HUES48 (cell line): Measurements from ENCODE around the gene LIMS3.
"Not testable (repeated sequence)": the region's sequence is repeated elsewhere in the genome, so short reads cannot be mapped to it uniquely, and the experiment has no call there.

Experiments
- H3K27ac ChIP-seq: one replicate; pipeline ENCODE4 v1.7.0; 2013; ENCODE audit warnings: low read depth, low read length, inconsistent platforms
- H3K27me3 ChIP-seq: 2 replicates; pipeline ENCODE4 v1.6.1; 2013; ENCODE audit warnings: mild to moderate bottlenecking, low read length; ENCODE audit not compliant: control insufficient read depth, insufficient read depth
- H3K36me3 ChIP-seq: 2 replicates; pipeline ENCODE4 v1.6.1; 2013; ENCODE audit warnings: low read length; ENCODE audit not compliant: control insufficient read depth, insufficient read depth
- H3K4me1 ChIP-seq: 2 replicates; pipeline ENCODE4 v1.6.1; 2013; ENCODE audit warnings: mild to moderate bottlenecking, low read length; ENCODE audit not compliant: control insufficient read depth, insufficient read depth
- H3K4me3 ChIP-seq: 2 replicates; pipeline ENCODE4 v1.5.1; 2013; ENCODE audit warnings: mild to moderate bottlenecking, low read depth, low read length
- H3K9ac ChIP-seq: 2 replicates; pipeline ENCODE4 v1.6.1; 2013; ENCODE audit warnings: mild to moderate bottlenecking, low read depth, low read length, moderate library complexity
- H3K9me3 ChIP-seq: 2 replicates; pipeline ENCODE4 v1.6.1; 2013; ENCODE audit warnings: low read length; ENCODE audit not compliant: control insufficient read depth, insufficient read depth

LIMS3 gene, protein sequence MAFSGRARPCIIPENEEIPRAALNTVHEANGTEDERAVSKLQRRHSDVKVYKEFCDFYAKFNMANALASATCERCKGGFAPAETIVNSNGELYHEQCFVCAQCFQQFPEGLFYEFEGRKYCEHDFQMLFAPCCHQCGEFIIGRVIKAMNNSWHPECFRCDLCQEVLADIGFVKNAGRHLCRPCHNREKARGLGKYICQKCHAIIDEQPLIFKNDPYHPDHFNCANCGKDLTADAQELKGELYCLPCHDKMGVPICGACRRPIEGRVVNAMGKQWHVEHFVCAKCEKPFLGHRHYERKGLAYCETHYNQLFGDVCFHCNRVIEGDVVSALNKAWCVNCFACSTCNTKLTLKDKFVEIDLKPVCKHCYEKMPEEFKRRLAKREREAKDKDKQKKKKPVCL

DNA sequence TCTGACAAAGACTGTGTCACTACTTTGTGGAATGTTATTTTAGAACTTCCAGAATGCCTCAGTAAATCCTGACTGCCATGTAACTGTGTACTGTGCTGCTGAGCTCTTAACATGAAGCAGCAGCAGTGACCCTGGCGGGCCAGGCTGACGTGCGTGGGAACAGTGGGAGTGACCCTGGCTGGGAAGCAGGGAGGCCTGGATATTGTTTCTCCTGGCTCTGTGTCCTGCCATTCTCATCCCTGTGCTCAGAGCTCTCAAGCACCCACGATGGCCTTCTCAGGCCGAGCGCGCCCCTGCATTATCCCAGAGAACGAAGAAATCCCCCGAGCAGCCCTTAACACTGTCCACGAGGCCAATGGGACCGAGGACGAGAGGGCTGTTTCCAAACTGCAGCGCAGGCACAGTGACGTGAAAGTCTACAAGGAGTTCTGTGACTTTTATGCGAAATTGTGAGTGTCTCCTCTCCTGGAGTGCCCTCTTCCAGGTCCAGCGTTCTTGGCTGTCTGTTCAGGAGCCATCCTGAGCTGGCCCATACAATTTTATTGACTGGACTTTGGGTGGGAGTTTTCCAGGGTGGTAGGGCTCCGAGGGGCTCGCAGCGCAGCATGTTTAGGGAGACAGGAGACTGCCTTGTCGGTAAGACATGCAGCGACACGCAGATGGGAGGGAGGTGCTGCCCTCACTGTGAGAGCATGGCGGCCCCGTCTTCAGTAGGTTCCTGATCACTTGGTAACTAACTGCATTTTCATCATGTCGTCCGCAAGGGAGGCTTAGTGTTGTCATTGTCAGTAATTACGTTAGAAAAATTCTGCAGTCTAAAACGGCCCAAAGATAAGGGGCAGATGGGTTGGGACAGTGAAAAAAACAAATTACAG lies at the start of gene LIMS3:
LIMS3 (plus strand) TSS at position 227 of the 875 bp plus-strand sequence; CDS start at position 268, 41 bp downstream.
- H3K9me3 ChIP-seq, H3K4me3 ChIP-seq, H3K9ac ChIP-seq, H3K4me1 ChIP-seq, H3K27me3 ChIP-seq, H3K36me3 ChIP-seq, H3K27ac ChIP-seq: not testable (repeated sequence)

DNA sequence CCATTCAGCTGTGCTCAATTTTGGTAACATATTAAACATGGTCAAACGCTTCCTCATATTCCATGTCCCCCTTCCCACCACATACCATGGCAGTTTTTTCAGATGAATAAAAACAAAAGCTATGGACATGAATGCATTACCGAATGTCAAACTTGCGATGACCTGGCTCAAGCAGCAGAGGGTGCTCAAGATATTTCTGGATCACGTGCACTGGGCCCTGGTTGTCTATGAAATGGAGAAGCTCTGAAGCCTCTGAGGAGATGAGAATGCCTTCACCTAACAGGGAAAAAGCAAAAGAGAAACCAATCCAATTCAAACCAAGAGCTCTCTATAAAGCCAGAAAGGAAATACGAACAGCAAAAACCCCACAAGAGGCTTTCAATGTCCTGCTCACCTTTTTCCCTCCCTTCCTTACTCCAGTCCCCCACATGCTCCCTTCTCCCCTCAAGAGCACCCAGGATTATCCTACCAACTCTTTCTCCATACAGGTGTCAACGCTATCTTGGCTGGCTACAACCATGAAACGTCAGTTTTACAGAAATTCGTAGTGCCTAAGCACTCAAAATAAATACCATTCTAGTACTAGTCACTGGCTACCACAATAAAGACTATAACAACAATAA lies 27.2 kb upstream of the LIMS3 start:
- H3K27ac ChIP-seq, H3K9me3 ChIP-seq, H3K4me3 ChIP-seq, H3K4me1 ChIP-seq, H3K9ac ChIP-seq, H3K36me3 ChIP-seq, H3K27me3 ChIP-seq: not testable (repeated sequence)

DNA sequence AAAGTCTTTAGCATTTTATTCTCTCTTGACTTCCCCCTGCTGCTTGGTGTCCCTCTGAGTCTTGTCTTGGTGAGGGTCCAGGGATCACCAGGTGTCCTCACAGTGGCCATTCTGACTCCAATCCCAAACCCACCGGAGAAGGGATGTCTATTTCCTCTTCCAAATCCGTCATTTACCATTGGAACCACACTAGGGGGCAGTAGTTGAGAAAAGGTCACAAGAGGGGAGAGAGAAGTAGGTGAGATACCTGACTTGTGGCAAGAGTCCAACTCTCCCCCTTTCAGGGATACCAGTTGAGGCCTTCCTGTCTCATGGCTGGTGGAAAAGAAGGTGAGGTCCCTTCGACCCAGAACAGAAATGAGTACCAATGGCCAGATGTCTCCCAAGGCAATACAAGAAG lies 21.9 kb upstream of the LIMS3 start:
- H3K4me3 ChIP-seq, H3K9ac ChIP-seq, H3K27ac ChIP-seq, H3K9me3 ChIP-seq, H3K27me3 ChIP-seq, H3K4me1 ChIP-seq, H3K36me3 ChIP-seq: not testable (repeated sequence)

DNA sequence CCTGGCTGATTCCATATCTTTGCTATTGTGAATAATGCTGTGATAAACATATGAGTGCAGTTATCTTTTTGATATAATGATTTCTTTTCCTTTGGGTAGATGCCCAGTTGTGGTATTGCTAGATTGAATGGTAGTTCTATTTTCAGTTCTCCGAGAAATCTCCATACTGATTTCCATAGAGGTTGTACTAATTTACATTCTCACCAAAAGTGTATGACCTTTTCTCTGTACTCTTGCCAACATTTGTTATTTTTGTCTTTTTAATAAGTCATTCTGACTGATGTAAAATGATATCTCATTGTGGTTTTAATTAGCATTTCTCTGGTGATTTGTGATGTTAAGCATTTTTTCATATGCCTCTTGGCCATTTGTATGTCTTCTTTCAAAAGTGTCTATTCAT lies 16.4 kb upstream of the LIMS3 start:
- H3K4me3 ChIP-seq, H3K4me1 ChIP-seq, H3K27me3 ChIP-seq, H3K27ac ChIP-seq, H3K36me3 ChIP-seq, H3K9ac ChIP-seq, H3K9me3 ChIP-seq: not testable (repeated sequence)

DNA sequence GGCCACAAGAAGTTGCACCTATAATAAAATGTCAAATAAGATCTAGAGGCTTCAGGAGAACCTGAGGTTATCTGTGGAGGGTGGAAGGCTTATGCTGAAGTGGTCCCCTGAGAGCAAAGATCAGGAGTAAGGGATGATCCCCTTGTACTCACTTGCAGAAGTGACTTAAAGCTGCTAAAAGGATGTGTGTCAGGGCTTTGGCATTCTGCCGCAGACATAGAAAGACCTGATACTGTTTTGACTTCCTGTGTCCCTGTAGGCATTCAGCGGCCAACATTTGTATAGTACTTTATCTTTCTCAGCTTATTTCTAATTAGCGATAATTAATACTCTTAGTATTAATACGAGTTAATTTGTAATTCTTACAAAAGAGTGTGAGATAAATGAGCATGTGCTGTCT lies 10.1 kb upstream of the LIMS3 start:
- not testable (repeated sequence) for H3K4me1 ChIP-seq, H3K9ac ChIP-seq, H3K36me3 ChIP-seq, H3K4me3 ChIP-seq, H3K9me3 ChIP-seq, H3K27me3 ChIP-seq, H3K27ac ChIP-seq

DNA sequence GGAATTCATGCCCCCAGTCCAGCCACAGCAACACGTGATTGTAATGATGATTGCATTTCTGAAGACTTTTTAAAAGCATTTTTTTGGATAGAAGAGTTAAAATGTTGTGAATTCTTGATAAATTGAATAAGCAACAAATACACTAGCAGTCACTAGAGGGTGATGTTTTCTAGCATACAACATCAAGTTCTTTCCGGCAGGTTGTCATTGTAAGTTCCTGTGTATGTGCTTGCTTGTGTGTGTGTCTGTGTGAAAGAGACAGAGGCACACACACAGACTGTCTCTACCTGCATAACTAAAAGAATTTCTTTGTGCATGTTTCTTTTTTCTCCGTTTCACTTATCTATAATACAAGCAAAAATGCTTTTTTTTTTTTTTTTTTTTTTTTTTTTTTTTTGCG lies 8.6 kb upstream of the LIMS3 start:
- not testable (repeated sequence) for H3K27ac ChIP-seq, H3K36me3 ChIP-seq, H3K4me1 ChIP-seq, H3K9me3 ChIP-seq, H3K4me3 ChIP-seq, H3K27me3 ChIP-seq, H3K9ac ChIP-seq

DNA sequence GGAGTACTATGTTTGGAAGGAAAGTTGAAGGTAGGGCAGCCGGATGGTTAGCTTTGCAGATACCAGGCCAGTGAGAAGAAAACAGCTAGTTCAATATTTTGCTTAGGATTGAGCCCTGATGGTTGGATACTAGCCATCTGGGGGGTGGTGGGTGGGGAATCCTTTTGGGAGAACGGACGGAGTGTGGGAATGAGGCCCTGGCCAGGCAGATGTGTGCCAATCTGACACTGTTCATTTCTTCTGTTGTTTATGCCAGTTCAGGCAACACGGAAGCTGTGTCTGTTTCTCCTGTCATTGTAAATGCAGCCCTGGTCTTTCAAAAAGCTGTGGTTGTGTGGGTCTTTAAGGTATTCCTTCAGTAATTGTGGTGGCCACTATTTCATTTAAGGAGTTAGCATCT lies 7.5 kb upstream of the LIMS3 start:
- H3K9me3 ChIP-seq, H3K4me3 ChIP-seq, H3K27me3 ChIP-seq: not testable (repeated sequence)

DNA sequence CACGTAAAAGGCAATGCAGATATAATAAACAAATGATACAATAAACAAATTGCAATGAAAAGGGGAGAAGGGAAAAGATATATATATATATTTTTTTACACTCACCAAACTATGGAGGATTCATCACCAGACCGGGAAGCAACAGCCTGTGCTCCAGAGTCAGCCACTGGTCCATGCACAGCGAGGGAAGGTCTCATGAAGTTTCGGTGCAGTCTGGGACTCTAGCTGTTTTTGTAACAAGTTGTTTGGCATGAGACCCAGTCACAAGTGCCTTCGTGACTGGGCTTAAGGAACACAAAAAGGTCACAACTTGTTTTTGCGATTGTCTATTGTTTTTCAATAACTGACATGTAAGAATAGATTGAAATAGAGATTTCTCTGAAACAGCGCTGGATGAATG lies 4.8 kb upstream of the LIMS3 start:
- not testable (repeated sequence) for H3K36me3 ChIP-seq, H3K4me3 ChIP-seq, H3K27ac ChIP-seq, H3K4me1 ChIP-seq, H3K9ac ChIP-seq, H3K9me3 ChIP-seq, H3K27me3 ChIP-seq

More for the DNA sequence above, 7.5 kb upstream of the LIMS3 start:
- H3K9ac ChIP-seq, H3K4me1 ChIP-seq, H3K27ac ChIP-seq, H3K36me3 ChIP-seq: not testable (repeated sequence)

DNA sequence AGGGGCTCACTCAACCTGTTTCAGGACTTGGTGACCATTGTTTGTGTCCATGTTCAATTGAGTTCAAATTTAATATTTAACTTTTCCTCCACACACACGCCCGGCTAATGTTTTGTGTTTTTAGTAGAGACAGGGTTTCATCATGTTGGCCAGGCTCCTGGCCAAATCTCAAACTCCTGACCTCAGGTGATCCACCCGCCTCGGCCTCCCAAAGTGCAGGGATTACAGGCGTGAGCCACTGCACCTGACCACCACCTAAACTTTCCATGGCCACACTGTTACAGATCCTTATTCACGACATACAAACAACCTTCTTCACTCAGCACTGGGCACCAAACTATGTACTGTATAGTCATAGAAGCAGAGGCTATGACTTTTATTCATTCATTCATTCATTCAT lies 4.3 kb upstream of the LIMS3 start:
- not testable (repeated sequence) for H3K27me3 ChIP-seq

DNA sequence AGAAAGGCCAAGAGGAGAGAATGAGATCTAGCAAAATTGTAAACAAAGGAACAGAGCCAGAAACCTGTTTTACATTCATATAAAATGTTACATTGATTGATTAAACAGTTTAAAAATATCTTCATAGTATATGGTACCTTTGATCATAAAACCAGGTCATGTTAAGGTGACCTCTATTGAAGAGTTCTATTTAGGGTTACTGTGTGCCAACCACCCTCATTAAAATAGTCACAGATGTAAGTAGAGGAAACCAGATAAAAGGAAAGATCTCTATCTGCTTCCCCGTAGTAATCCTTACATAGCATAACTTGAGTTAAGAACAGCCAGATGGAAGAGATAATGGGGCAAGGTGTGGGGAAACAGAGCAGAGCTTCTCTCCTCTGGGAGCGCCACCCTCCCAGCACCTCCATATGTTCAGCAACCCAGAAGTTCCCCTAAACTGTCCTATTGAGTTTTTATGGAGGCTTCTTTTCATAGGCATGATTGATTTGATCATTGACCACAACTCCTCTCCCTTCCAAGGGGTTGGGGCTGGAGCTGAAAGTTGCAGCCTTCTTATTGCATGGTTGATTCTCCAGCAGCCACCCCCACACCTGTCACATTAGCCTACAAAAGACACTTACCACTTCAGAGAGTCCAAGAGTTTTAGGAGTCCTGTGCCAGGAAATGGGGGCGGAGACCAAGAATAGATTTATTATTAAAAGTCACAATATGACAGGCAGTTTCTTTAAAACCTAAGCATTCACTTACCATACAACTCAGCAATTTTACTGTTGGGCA lies 3.2 kb upstream of the LIMS3 start:
- H3K27me3 ChIP-seq, H3K27ac ChIP-seq, H3K9ac ChIP-seq, H3K36me3 ChIP-seq, H3K4me1 ChIP-seq, H3K4me3 ChIP-seq, H3K9me3 ChIP-seq: not testable (repeated sequence)

More for the DNA sequence above, 4.3 kb upstream of the LIMS3 start:
- not testable (repeated sequence) for H3K4me1 ChIP-seq, H3K9me3 ChIP-seq, H3K27ac ChIP-seq, H3K4me3 ChIP-seq, H3K36me3 ChIP-seq, H3K9ac ChIP-seq
